ENCODE results near the gene SLC6A1. TPM values are rescaled to one million over a fixed set of nuclear protein-coding genes. Genes with fewer than 3 reads are reported as not detected.

SLC6A1 gene
- total and polyA plus RNA-seq, 2 of the 8 experiments (the other 6 are each of a cell fraction or from before 2014, with no cell fraction given) = 0.30 to 0.63 TPM

- Histone ChIP-seq H3K27ac (ENCODE audit: low read depth, low read length) (no peak overlapping the region), H3K56ac (replicated peaks; ENCODE audit: insufficient read length, low read depth, low read length) (no peak overlapping the region), H3K23ac (ENCODE audit: insufficient read length) (no peak overlapping the region), H2AFZ (ENCODE audit: low read length) (0 out of 2 replicates have a peak overlapping the region, but pooled peaks have one; percentile 65), H2BK15ac (ENCODE audit: low read length) (no peak overlapping the region), H3K23me2 (ENCODE audit: low read depth, low read length) (no peaks in the 10 kb centered on the region), H3K27me3 (replicated peaks in 1 of 4; ENCODE audit: control insufficient read depth in 3 of 4, extremely low read depth in 1 of 4, insufficient read depth in 3 of 4, low read length in 3 of 4) (no peaks in the 10 kb centered on the region), H3K9ac (replicated peaks in 1 of 4; ENCODE audit: extremely low read depth in 1 of 4, low read depth in 3 of 4, low read length in 3 of 4) (no peak overlapping the region), H3K4me3 (ENCODE audit: extremely low read depth in 1 of 4, insufficient read depth in 2 of 4, low read depth in 3 of 4, low read length in 4 of 4) (no peak overlapping the region), H3K18ac (ENCODE audit: extremely low read depth, low read length) (no peak overlapping the region), H3K9me3 (ENCODE audit: insufficient read depth in 2 of 2, low read depth in 1 of 2, low read length in 1 of 2) (no peaks in the 10 kb centered on the region), H3K4me2 (ENCODE audit: insufficient read depth in 1 of 2, low read depth in 2 of 2, low read length in 2 of 2) (no peak overlapping the region), H4K91ac (replicated peaks; ENCODE audit: insufficient read length, low read length) (no peak overlapping the region), H4K8ac (ENCODE audit: extremely low read depth, insufficient read depth, low read length) (no peak overlapping the region), H2BK5ac (ENCODE audit: low read depth, low read length) (no peak overlapping the region), H3K79me1 (ENCODE audit: low read depth, low read length) (no peaks in the 10 kb centered on the region), H4K20me1 (replicated peaks in 1 of 2; ENCODE audit: control insufficient read depth in 1 of 2, insufficient read depth in 2 of 2, low read length in 2 of 2) (no peaks in the 10 kb centered on the region), H3K14ac (ENCODE audit: insufficient read length) (no peak overlapping the region), H2BK20ac (ENCODE audit: low read length) (no peak overlapping the region), H2BK120ac (replicated peaks; ENCODE audit: low read depth, low read length) (no peak overlapping the region), H3K4ac (replicated peaks; ENCODE audit: insufficient read length, low read depth, low read length) (no peak overlapping the region), H3K4me1 (replicated peaks in 1 of 4; ENCODE audit: control insufficient read depth in 3 of 4, insufficient read depth in 4 of 4, low read length in 3 of 4) (peaks cover 0 to 6% (median 3%) of the 10 kb centered on the region in 4 experiments; a peak in 5 of 7 replicates), H3K79me2 (ENCODE audit: control insufficient read depth in 1 of 2, insufficient read depth in 2 of 2, low read length in 2 of 2) (no peaks in the 10 kb centered on the region), H2BK12ac (ENCODE audit: low read depth, low read length) (no peak overlapping the region), H2AK5ac (ENCODE audit: low read depth, low read length) (no peak overlapping the region), H3K36me3 (ENCODE audit: control insufficient read depth in 2 of 4, insufficient read depth in 4 of 4, low read length in 3 of 4) (no peaks in the 10 kb centered on the region), H4K5ac (ENCODE audit: insufficient read length, low read depth, low read length) (no peak overlapping the region)
- ChIA-PET CTCF (ENCODE audit: partially characterized antibody) (interaction anchor here (0.6 to 13.3 kb wide), 28 partner anchors 7 to 529 kb away, joined by 3 to 207 read pairs (median 5); no protein-coding TSS in a partner anchor), POLR2A (ENCODE audit: partially characterized antibody) (no interaction called here)
- FAIRE-seq = peak; percentile 70
- 43% methylated on average over 7 of the region's 7 CpGs; no CpG with 5 or more reads in 1 of the 2 experiments for WGBS, 2 experiments (ENCODE audit: extremely low coverage in 1 of 2, insufficient coverage in 1 of 2, insufficient read length in 1 of 2, insufficient replicate concordance in 2 of 2, low coverage in 1 of 2, low lambda C conversion rate in 2 of 2, missing lambda C conversion rate in 1 of 2)
- peak in 1 of 2 experiments; percentile 60 for DNase-seq (ENCODE audit: low read depth in 1 of 2, low spot score in 2 of 2)
- TF ChIP-seq HDAC6 (IDR thresholded peaks at IDR 0.05; ENCODE audit: low read depth, low read length) (no peak), ASH2L (IDR thresholded peaks at IDR 0.05; ENCODE audit: low read length) (no peak), SRF (IDR thresholded peaks at IDR 0.05; ENCODE audit: low read depth, low read length) (no peak), FOSL1 (IDR thresholded peaks at IDR 0.05; ENCODE audit: insufficient read depth, low read depth, low read length) (no peak), ATF2 (IDR thresholded peaks at IDR 0.05; ENCODE audit: low read length) (no peak), NANOG (IDR thresholded peaks at IDR 0.05; ENCODE audit: insufficient read depth, low read depth, low read length, poor library complexity, severe bottlenecking) (no peak), RAD21 (IDR thresholded peaks at IDR 0.05 in 1 of 2, conservative IDR thresholded peaks at IDR 0.05 in 1 of 2; ENCODE audit: low read depth in 2 of 2, low read length in 2 of 2) (peak; percentile 52 to 64), TEAD4 (IDR thresholded peaks at IDR 0.05; ENCODE audit: low read depth, low read length) (0 out of 2 replicates have a peak, but pooled peaks have one; percentile 19)
These were observed 9.2 kb upstream of the SLC6A1 start for GRCh38 chr3:10983219-10983916.

All from H1 (cell line).